Measurements from ENCODE around the gene S100P.
A peak's percentile ranks its signal among the peaks of the same experiment; 100 is the strongest.

Gene S100P

DNA sequence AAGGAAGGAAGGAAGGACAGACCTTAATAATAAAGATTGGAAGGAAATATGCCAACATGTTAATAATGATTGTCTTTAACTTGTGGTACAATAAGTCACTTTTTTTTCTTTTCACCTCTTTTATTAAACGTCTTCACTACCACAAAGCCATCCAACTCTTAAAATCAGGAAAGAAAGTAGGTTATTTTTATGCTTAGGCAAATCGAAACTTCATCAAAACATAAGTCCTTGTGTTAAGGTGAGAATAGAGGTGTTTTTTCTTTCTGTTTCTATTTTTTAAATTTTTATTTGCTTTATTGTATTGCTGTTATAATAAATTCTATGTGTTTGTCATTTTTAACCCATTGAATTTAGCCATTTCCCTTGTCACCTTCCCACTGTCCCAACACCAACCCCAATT lies 48.8 kb downstream of the S100P start:
- H3K4me3 ChIP-seq (ENCODE audit: low read depth, low read length): no peak overlapping the region
- no peaks in the 10 kb centered on the region for H3K27me3 ChIP-seq (ENCODE audit: insufficient read depth, low read depth, severe bottlenecking)
- TF ChIP-seq, protein P1, sequence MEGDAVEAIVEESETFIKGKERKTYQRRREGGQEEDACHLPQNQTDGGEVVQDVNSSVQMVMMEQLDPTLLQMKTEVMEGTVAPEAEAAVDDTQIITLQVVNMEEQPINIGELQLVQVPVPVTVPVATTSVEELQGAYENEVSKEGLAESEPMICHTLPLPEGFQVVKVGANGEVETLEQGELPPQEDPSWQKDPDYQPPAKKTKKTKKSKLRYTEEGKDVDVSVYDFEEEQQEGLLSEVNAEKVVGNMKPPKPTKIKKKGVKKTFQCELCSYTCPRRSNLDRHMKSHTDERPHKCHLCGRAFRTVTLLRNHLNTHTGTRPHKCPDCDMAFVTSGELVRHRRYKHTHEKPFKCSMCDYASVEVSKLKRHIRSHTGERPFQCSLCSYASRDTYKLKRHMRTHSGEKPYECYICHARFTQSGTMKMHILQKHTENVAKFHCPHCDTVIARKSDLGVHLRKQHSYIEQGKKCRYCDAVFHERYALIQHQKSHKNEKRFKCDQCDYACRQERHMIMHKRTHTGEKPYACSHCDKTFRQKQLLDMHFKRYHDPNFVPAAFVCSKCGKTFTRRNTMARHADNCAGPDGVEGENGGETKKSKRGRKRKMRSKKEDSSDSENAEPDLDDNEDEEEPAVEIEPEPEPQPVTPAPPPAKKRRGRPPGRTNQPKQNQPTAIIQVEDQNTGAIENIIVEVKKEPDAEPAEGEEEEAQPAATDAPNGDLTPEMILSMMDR (IDR thresholded peaks at IDR 0.05; ENCODE audit: low read depth, low read length): no peak
- DNase-seq: no peak
- H3K36me3 ChIP-seq: no peaks in the 10 kb centered on the region
- no peak overlapping the region for H3K27ac ChIP-seq
- peaks cover 6% of the 10 kb centered on the region for H3K9me3 ChIP-seq (ENCODE audit: severe bottlenecking)

DNA sequence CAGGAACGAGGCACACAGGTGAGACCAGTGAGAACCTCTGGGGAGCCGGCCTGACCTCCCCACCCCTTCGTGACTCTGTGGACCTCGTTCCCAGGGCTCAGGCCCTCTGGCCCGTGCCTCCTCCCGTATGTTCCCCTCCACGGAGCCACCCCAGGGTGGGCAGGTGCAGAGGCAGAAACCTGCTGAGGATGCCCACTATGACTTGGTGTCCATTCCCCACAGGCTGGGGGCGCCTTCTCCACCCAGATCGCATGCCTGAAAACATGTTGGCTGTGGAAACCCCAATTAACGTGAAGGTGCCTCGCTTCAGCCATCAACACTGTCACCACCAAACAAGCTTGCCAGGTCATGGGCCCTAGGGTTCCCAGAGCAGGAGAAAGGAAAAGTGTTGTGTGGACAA lies 49.3 kb downstream of the S100P start:
- Histone ChIP-seq H3K27ac (no peak overlapping the region), H3K4me3 (ENCODE audit: low read depth, low read length) (no peak overlapping the region), H3K36me3 (no peaks in the 10 kb centered on the region), H3K9me3 (ENCODE audit: severe bottlenecking) (peaks cover 6% of the 10 kb centered on the region), H3K27me3 (ENCODE audit: insufficient read depth, low read depth, severe bottlenecking) (no peaks in the 10 kb centered on the region)
- DNase-seq: no peak
- TF ChIP-seq, protein P1 (IDR thresholded peaks at IDR 0.05; ENCODE audit: low read depth, low read length): peak; percentile 2; the same call in 1 of the 2 replicates
